Dedifferentiated amniotic fluid mesenchymal stem cell (primary cell): ENCODE data around the gene IPO11.

Source experiments
- DNase-seq: peaks from one replicate; pipeline ENCODE4 v3.0.0-alpha.2; 2016; ENCODE audit errors: extremely low spot score

Gene IPO11

DNA sequence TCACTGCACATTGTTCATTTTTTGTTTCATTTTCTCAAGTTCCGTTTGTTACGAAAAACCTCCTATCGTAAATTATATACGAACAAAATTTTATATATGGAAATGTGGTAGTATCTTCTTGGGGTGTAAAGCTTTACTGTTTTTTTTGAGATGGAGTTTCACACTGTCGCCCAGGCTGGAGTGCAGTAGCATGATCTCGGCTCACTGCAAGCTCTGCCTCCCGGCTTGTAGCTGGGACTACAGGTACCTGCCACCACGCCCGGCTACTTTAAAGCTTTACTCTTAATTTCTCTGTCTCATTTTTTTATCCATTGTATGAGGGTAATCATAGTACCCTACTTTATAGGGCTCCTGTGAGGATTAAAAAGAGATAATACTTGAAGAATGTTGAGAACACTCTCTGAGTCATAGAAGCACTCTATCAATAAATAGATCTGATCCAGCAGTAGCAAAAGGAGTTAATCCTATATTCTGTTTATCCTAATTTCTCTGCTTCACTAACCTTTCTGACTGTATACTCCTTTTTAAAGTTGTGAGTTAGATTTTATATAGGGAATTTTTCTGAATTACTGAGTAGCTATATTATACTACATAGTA, 160.5 kb downstream of the IPO11 start:
- no peak for DNase-seq

DNA sequence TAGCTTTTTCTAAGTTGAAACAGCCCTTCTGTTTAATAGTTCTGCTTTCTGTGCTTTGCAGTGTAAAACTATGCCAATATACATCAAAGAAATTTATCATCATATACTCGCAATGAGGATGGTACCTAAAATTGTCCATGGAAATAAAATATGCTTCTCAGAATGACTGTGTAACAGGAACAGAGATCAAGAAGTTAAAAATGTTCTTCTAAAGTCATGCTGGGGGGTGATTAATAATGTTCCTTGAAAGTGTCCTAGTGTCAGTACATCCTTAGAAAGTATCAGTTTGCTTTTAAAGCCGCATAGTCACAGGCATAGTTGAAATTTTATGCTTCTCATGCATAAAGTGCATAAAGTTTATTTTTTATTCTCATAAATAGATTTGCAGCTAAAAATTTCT, 162.0 kb downstream of the IPO11 start:
- no peak for DNase-seq

- DNase-seq = no peak
Observed at GRCh38 chr5:62575066-62575465, 162.5 kb downstream of the IPO11 start.

DNA sequence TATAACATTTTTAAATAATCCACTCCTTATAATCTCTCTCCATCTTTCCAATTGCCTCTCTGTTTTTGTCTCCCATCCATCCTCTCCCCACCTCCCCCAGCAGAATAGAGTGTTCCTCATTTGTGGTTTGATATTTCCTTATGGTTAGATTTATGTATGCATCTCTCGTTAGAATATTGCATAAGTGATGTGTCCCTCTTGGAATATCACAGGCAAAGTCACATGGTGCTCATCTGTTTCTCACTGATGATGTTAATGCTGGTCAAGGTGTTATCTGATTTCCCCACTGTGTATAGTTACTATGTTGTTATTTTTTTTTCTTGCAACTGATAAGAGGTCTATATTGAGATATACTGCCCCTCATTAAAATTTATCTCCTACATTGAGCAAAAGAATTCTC, 162.9 kb downstream of the IPO11 start:
- DNase-seq = no peak

DNA sequence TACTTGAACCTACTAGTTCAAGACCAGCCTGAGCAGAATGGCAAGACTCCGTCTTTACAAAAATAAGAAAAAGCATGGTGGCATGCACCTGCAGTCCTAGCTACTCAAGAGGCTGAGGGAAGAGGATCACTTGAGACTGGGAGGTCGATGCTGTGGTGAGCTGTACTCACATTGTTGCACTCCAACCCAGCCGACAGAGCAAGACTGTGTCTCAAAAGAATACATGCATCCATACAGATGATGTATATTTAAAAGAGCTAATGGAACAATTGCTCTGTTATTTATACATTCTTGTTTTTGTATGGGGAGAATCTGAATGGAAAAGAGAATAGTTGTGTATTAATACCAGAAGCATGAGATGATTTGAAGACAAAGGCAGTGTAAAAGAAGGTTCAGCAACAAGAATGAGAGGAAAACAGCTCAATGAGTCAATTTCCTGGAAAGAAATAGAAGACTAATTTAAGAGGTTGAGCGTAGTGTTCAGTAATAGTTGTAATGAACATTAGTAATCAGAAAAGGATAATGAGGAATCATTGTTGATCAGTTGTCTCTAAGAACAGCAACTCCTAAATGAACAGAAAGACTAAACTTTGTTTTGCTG, 164.1 kb downstream of the IPO11 start:
- DNase-seq = no peak

DNA sequence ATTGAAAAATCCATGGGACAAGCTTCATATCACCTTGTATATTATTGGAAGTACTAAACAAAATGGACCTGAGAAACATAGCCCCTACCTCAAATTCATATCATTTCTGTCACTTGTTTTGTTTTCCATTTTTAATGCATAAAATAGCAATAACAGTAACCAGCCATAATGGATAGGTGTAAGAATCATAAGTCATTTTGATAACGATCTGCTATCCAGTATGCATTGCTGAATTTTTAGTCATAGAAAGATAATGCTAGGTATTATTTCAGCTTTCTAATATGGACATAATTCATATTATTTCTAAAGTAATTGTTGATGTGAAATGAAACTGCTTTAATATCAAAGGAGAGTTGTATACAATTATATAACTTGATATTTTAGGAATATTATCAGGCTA, 164.9 kb downstream of the IPO11 start:
- DNase-seq = no peak

GRCh38 chr5:62578540-62578939, 166.0 kb downstream of the IPO11 start, which contains the start of gene LRRC70:
Gene LRRC70 (plus strand): TSS chr5:62578819. CDS start chr5:62579439, 620 bp downstream.
- DNase-seq = no peak

GRCh38 chr5:62579761-62580160, 167.2 kb downstream of the IPO11 start:
- DNase-seq = no peak

DNA sequence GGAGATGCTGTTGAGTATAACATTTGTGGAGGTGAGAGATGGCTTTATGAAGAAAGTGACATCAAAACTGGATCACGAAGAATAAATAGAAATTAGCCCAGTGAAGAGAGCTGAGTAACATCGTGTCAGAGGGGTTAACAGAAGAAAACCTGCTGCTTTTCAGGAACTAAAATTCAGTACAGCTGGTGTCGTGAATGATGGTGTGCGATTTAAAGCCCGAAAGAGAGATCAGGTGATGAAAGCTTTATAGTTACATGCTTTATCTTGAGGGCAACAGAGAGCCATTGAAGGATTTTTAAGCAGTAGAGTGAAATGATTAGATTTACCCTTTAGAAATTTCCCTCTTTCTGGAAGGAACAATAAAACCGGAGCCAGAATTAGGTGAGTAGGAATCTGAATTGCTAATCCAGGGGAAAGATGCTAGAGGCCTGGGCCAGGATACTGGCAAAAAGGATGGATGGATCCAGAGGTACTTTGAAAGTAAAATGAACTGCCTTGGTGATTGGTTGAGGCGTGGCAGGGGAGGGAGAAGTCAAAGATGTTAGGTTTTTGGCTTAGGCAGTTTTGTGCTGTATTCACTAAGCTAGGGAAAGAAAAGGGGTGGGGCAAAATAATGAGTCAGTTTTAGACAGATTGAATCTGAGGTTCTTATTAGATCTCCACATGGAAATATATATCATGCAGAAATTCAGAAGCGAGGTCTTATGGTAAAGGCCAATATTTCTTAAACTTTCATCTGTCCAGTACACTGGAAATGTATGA, 169.5 kb downstream of the IPO11 start:
- DNase-seq = no peak

DNA sequence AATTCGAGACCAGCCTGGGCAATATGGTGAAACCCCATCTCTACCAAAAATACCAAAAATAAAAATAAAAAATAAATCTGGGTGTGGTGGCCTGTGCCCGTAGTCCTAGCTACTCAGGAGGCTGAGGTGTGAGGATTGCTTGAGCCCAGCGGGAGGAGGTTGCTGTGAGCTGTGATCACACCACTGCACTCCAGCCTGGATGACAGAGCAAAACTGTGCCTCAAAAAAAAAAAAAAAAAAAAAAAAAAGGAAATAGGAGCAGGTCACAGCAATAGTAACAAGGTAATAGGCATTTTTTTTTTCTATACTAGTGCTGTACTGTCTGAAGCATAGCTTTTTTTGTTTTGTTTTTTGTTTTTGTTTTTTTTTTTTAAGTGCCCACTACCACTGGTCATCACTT, 171.8 kb downstream of the IPO11 start:
- DNase-seq = no peak

- DNase-seq = no peak
Observed at GRCh38 chr5:62585306-62585705, 172.7 kb downstream of the IPO11 start.

- no peak for DNase-seq
Observed at GRCh38 chr5:62585751-62586150, 173.2 kb downstream of the IPO11 start.

- no peak for DNase-seq
Observed at GRCh38 chr5:62587737-62588136, 175.2 kb downstream of the IPO11 start.

DNA sequence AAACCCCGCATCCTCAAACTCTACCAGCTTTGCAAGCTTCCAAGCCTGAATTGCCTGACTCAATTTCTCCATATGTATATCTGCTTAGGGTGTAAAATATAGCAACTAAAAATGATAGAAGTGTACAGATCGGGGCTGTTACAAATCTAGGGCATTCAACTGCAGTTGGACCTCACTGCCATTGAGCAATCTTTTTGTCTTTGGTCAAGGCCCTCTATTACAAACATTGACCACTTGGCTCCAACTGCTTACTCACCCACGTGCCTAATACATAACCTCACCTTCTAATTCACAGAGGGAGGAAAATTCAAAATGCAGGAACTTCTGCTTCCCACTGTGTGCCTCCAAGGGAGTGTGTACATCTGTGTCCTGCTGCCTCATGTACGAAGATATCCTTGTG, 176.1 kb downstream of the IPO11 start:
- no peak for DNase-seq

DNA sequence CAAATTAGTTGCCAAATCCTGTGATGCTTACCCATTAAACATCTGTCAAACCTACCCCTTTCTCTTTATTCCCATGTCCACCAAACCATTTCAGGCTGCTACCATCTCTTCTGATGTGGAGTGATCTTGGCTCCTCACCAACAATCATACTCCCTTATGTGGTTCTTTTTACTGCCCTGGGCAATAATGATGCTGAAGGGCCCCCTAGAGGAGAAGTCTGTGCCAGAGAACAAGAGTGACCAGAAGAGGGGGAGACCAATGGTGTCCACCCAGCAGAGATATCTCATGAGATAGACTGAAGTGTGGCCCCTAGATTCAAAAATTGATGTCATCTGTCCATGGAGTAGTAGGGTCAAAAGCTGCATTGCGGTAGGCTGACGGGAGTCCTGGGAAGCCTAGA, 176.9 kb downstream of the IPO11 start:
- DNase-seq = no peak

DNA sequence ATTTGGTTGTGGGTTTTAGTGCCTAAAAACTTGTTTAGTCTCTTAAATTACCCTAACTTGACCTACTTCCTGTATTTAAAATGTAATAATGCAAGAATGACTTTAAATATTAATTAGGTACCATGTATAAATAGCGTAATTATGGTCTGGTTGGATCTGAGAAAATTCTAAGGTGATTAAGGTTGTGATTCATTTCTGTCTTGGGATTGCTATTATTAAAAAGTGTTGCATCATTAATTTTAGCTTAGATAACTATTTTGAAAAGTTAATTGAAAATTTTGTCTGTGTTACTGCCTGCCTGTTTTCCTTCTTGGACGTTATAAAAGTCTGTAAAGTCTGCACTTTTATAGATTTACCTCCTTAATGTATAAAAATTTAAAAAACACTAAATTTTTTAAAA, 177.8 kb downstream of the IPO11 start:
- DNase-seq = no peak

GRCh38 chr5:62592558-62592957, 180.0 kb downstream of the IPO11 start:
- no peak for DNase-seq

- no peak for DNase-seq
Observed at GRCh38 chr5:62593331-62593730, 180.8 kb downstream of the IPO11 start.

DNA sequence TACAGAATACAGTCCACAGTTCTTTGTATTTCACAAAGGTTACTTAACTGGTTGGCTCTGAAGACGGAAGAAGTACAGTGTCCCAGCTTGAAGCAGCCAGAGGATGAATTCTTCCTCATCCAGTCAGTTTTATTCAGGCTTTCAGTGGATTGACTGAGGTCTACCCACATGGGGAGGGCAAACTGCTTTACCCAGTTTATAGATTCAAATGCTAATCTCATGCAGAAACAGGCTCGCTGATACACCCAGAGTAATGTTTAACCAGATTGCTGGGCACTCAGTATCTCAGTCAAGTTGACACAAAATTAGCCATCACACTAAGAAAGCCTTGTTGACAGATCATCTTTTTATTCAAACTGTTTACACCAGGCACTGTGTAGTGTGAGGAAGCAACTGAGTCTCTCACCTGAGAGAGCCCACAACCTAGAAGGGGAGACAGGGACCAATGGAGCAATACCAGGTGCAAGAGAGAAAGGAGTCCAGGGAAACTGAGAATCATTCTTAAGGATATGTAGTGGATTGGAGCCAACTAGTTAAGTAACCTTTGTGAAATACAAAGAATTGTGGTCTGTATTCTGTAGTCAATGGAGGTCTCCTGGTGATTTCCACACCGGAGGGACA, 181.9 kb downstream of the IPO11 start:
- DNase-seq = no peak

DNA sequence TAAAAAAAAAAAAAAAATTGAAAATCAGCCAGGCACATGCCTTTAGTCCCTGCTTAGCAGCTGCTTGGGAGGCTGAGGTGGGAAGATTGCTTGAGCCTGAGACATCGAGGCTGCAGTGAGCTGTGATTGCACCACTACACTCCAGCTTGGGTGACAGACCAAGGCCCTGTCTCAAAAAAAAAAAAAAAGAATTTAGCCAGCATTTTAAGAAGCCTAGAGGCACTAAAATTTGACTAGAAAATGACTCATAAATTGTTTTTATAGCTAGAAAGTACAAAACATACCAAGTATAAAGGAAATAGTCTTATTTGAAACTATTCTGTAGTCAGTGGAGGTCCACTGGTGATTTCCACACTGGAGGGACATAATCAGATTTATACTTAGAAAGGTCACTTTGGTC, 183.5 kb downstream of the IPO11 start:
- DNase-seq = no peak

GRCh38 chr5:62596691-62597090, 184.1 kb downstream of the IPO11 start:
- DNase-seq = no peak

- DNase-seq = no peak
Observed at GRCh38 chr5:62597314-62597713, 184.8 kb downstream of the IPO11 start.
